HG03135 (cell line): ENCODE results near the gene EPHA6.

Source experiments
- ATAC-seq: cut with Tn5 transposase; IDR thresholded peaks from one replicate; pipeline ENCODE4 v1.9.1; 2021; ENCODE audit warnings: mild to moderate bottlenecking, moderate library complexity; ENCODE audit not compliant: unreplicated experiment

Gene EPHA6

GRCh38 chr3:97687734-97688133 is 873.3 kb downstream of the EPHA6 start:
- ATAC-seq = no peak

- no peak for ATAC-seq
These were observed 874.7 kb downstream of the EPHA6 start for GRCh38 chr3:97689111-97689510.

- ATAC-seq = no peak
These were observed 875.6 kb downstream of the EPHA6 start for GRCh38 chr3:97689962-97690361.

GRCh38 chr3:97691354-97691753 is 877.0 kb downstream of the EPHA6 start:
- ATAC-seq = no peak

GRCh38 chr3:97692389-97692788 is 878.0 kb downstream of the EPHA6 start:
- ATAC-seq = no peak

- ATAC-seq = no peak
These were observed 878.4 kb downstream of the EPHA6 start for GRCh38 chr3:97692831-97693230.

- no peak for ATAC-seq
These were observed 880.5 kb downstream of the EPHA6 start for GRCh38 chr3:97694876-97695275.

GRCh38 chr3:97698691-97699090 is 884.3 kb downstream of the EPHA6 start:
- ATAC-seq = no peak

GRCh38 chr3:97699889-97700288 is 885.5 kb downstream of the EPHA6 start:
- ATAC-seq = no peak

GRCh38 chr3:97705764-97706163 is 891.4 kb downstream of the EPHA6 start:
- no peak for ATAC-seq

GRCh38 chr3:97706226-97706625 is 891.8 kb downstream of the EPHA6 start:
- no peak for ATAC-seq

- ATAC-seq = no peak
These were observed 897.3 kb downstream of the EPHA6 start for GRCh38 chr3:97711654-97712053.

GRCh38 chr3:97712919-97713318 is 898.5 kb downstream of the EPHA6 start:
- ATAC-seq = no peak

- no peak for ATAC-seq
These were observed 899.2 kb downstream of the EPHA6 start for GRCh38 chr3:97713634-97714033.

- ATAC-seq = peak; percentile 84
These were observed 904.9 kb downstream of the EPHA6 start for GRCh38 chr3:97719156-97719821.

- no peak for ATAC-seq
These were observed 906.0 kb downstream of the EPHA6 start for GRCh38 chr3:97720417-97720816.

- ATAC-seq = no peak
These were observed 907.1 kb downstream of the EPHA6 start for GRCh38 chr3:97721446-97721845.

- ATAC-seq = no peak
These were observed 922.5 kb downstream of the EPHA6 start for GRCh38 chr3:97736928-97737327.

GRCh38 chr3:97738761-97739160 is 924.4 kb downstream of the EPHA6 start:
- no peak for ATAC-seq

GRCh38 chr3:97742036-97742435 is 927.6 kb downstream of the EPHA6 start:
- no peak for ATAC-seq

GRCh38 chr3:97744289-97744688 is 929.9 kb downstream of the EPHA6 start:
- ATAC-seq = no peak

GRCh38 chr3:97763586-97764406 is 949.4 kb downstream of the EPHA6 start:
- peak; percentile 51 for ATAC-seq
